A549 (cell line): Measurements from ENCODE around the gene PIM1. TPM values are rescaled to one million over a fixed set of nuclear protein-coding genes. Genes with fewer than 3 reads are reported as not detected.
A peak's percentile ranks its signal among the peaks of the same experiment; 100 is the strongest.
"Not testable (repeated sequence)": the region's sequence is repeated elsewhere in the genome, so short reads cannot be mapped to it uniquely, and the experiment has no call there.

ENCODE experiments used
- ATAC-seq, 2 experiments: fragments of 200-7000 bp in 1 of 2; fragments of >200 bp in 1 of 2; cut with Nextera tagmentation in 1 of 2; cut with Tn5 transposase in 1 of 2; 3 replicates each; pipeline versions ENCODE4 v1.8.0 to v1.9.1; 2018 to 2020; ENCODE audit warnings: mild to moderate bottlenecking in 1 of 2, moderate library complexity in 1 of 2
- CTCF ChIA-PET: fragments of 300-600 bp; sonication (Branson Sonifier 250); formaldehyde crosslinking; extraction: SDS; loops from one replicate; lab custom pipeline; 2021; ENCODE audit warnings: antibody characterized with exemption, inconsistent platforms; lab: Yijun Ruan, JAX
- POLR2A ChIA-PET: fragments of 350-600 bp; formaldehyde crosslinking; extraction: SDS; loops from one replicate; lab custom pipeline; 2021; ENCODE audit warnings: antibody characterized with exemption, inconsistent platforms; lab: Yijun Ruan, JAX
- DNase-seq, 2 experiments: peaks; one replicate each; pipeline versions ENCODE4 v3.0.0 to v3.0.0-alpha.2; 2011 to 2016; ENCODE audit warnings: low read depth in 1 of 2, low spot score in 1 of 2
- FAIRE-seq: peaks from 2 replicates; lab custom pipeline; 2011; peaks lifted over from hg19 to GRCh38; lab: Jason Lieb, UNC
- H3K27ac ChIP-seq, 2 experiments: fragments of >200 bp; sonication (Bioruptor Twin); formaldehyde crosslinking; 3 replicates each; pipeline ENCODE4 v1.5.1; 2016 to 2017
- H3K4me1 ChIP-seq: fragments of >200 bp; sonication (Bioruptor Twin); formaldehyde crosslinking; 3 replicates; pipeline ENCODE4 v1.6.1; 2016
- H3K4me2 ChIP-seq: fragments of >200 bp; sonication (Bioruptor Twin); formaldehyde crosslinking; 3 replicates; pipeline ENCODE4 v1.6.1; 2016
- H3K4me3 ChIP-seq: fragments of >200 bp; sonication (Bioruptor Twin); formaldehyde crosslinking; 3 replicates; pipeline ENCODE4 v1.5.1; 2016
- H3K9me3 ChIP-seq: fragments of >200 bp; sonication (Bioruptor Twin); formaldehyde crosslinking; 3 replicates; pipeline ENCODE4 v1.6.1; 2016
- CHD2 ChIP-seq: fragments of 150-350 bp; IDR thresholded peaks from 2 replicates; pipeline ENCODE4 v1.6.1; 2014; ENCODE audit warnings: low read length; ENCODE audit not compliant: partially characterized antibody
- CTCF ChIP-seq: fragments of >200 bp; sonication (Bioruptor Twin); formaldehyde crosslinking; IDR thresholded peaks from 3 replicates; pipeline ENCODE4 v1.5.1; 2016
- GATA3 ChIP-seq: IDR thresholded peaks from 2 replicates; pipeline ENCODE4 v1.6.1; 2012; ENCODE audit warnings: borderline replicate concordance
- HEYL ChIP-seq: fragments of 250-450 bp; sonication (Bioruptor Pico); IDR thresholded peaks from 2 replicates; pipeline ENCODE4 v1.8.0; 2021; ENCODE audit warnings: mild to moderate bottlenecking, moderate library complexity
- HOXA7 ChIP-seq: fragments of 250-450 bp; sonication (Bioruptor Pico); IDR thresholded peaks from 2 replicates; pipeline ENCODE4 v1.5.0; 2020; ENCODE audit warnings: mild to moderate bottlenecking, moderate library complexity
- JUNB ChIP-seq: fragments of >200 bp; sonication (Bioruptor Twin); formaldehyde crosslinking; IDR thresholded peaks from 2 replicates; pipeline ENCODE4 v1.6.1; 2016
- KDM1A ChIP-seq: fragments of 200-600 bp; sonication (generic); IDR thresholded peaks from 2 replicates; pipeline ENCODE4 v1.6.1; 2016; ENCODE audit warnings: low read depth, mild to moderate bottlenecking
- KDM5A ChIP-seq: fragments of 200-600 bp; sonication (generic); IDR thresholded peaks from 2 replicates; pipeline ENCODE4 v1.6.1; 2016; ENCODE audit warnings: antibody characterized with exemption, mild to moderate bottlenecking
- PBX3 ChIP-seq: IDR thresholded peaks from 2 replicates; pipeline ENCODE4 v1.6.1; 2012
- POLR2AphosphoS2 ChIP-seq: conservative IDR thresholded peaks from 2 replicates; pipeline ENCODE4 v1.6.1; 2012; ENCODE audit warnings: low read length, improper control_type of control experiment, inconsistent platforms
- RNF2 ChIP-seq: fragments of 200-600 bp; sonication (generic); IDR thresholded peaks from 2 replicates; pipeline ENCODE4 v1.6.1; 2016; ENCODE audit warnings: low read depth, mild to moderate bottlenecking, antibody characterized with exemption, moderate library complexity, borderline replicate concordance
- TP53 ChIP-seq: fragments of 250-450 bp; sonication (Bioruptor Pico); IDR thresholded peaks from 2 replicates; pipeline ENCODE4 v1.5.0; 2021; ENCODE audit warnings: mild to moderate bottlenecking, moderate library complexity
- ZFP36 ChIP-seq: fragments of 450-650 bp; IDR thresholded peaks from 2 replicates; pipeline ENCODE4 v1.6.1; 2014; ENCODE audit warnings: borderline replicate concordance; ENCODE audit not compliant: partially characterized antibody
- ZSCAN20 ChIP-seq: fragments of 250-450 bp; sonication (Bioruptor Pico); IDR thresholded peaks from 2 replicates; pipeline ENCODE4 v1.8.0; 2022; ENCODE audit warnings: mild to moderate bottlenecking, moderate library complexity
- WGBS: methylation state at CpG from one replicate; pipeline ENCODE4 v1.1.6; 2017; ENCODE audit errors: missing lambda C conversion rate; 5-methylcytosine and 5-hydroxymethylcytosine counted together
- polyA plus RNA-seq, 4 experiments: library from polyadenylated mRNA; depleted of rRNA in 3 of 4; stranded (reverse); fragments of >200 nt; fragmentation: RNase III in 1 of 4; extraction: RNeasy Plus Mini Kit Qiagen cat#74134 plus additional on column Dnase treatment in 1 of 4; gene quantifications; 2 replicates in 3 of 4; 3 replicates in 1 of 4; pipeline ENCODE4 v1.2.3, GENCODE V29; 2011 to 2017

PIM1 gene
- polyA plus RNA-seq, 2 of the 4 experiments (the other 2 are of a cell fraction), result 15.4 to 19.0 TPM

- Histone ChIP-seq H3K4me1 (peaks cover 3% of the 10 kb centered on the region), H3K27ac (no peak overlapping the region), H3K4me2 (no peak overlapping the region), H3K4me3 (no peak overlapping the region), H3K9me3 (no peaks in the 10 kb centered on the region)
- DNase-seq (no peak), FAIRE-seq (no peak), ATAC-seq (peak; percentile 11 to 16; a peak in 4 of 6 replicates)
- 96% methylated on average over 8 of the region's 8 CpGs for WGBS
- no peak for TF ChIP-seq ZSCAN20 (CRISPR knock-in tag)
- TF ChIP-seq RNF2, result no peak
- TF ChIP-seq PBX3, result no peak
- POLR2A ChIA-PET, result no interaction called here
- CTCF ChIA-PET, result interaction anchor here (0.7 to 18.4 kb wide), 7 partner anchors 23 to 352 kb away, joined by 3 to 449 read pairs (median 5); no protein-coding TSS in a partner anchor
Measured at GRCh38 chr6:37177935-37178517, 8.1 kb downstream of the PIM1 start.

- H3K4me2 ChIP-seq, result no peak overlapping the region
- H3K27ac ChIP-seq, result no peak overlapping the region
- H3K4me3 ChIP-seq, result no peak overlapping the region
- POLR2A ChIA-PET, result no interaction called here
- no peak for ATAC-seq
- H3K4me1 ChIP-seq, result no peaks in the 10 kb centered on the region
- no peak for FAIRE-seq
- no peak for DNase-seq
- 86% methylated on average over 2 of the region's 2 CpGs for WGBS
- TF ChIP-seq ZFP36, result peak; percentile 17
- TF ChIP-seq JUNB, result no peak
- TF ChIP-seq KDM1A, result no peak
- no peak for TF ChIP-seq KDM5A
- no peak for TF ChIP-seq TP53 (CRISPR knock-in tag)
- TF ChIP-seq HEYL, result no peak
- no peak for TF ChIP-seq CHD2
- TF ChIP-seq CTCF, result no peak
- no peaks in the 10 kb centered on the region for H3K9me3 ChIP-seq
- CTCF ChIA-PET, result interaction anchor here (1.2 to 18.4 kb wide), 5 partner anchors 8 to 160 kb away, joined by 3 to 449 read pairs (median 29); no protein-coding TSS in a partner anchor
Measured at GRCh38 chr6:37180075-37180474, 10.1 kb downstream of the PIM1 start.

GRCh38 chr6:37180610-37181009 is 10.7 kb downstream of the PIM1 start:
- WGBS, result 86% methylated on average over 4 of the region's 4 CpGs

GRCh38 chr6:37182736-37183590 is 13.0 kb downstream of the PIM1 start:
- Histone ChIP-seq H3K27ac (no peak overlapping the region), H3K4me2 (no peak overlapping the region), H3K4me1 (no peaks in the 10 kb centered on the region), H3K9me3 (no peaks in the 10 kb centered on the region), H3K4me3 (no peak overlapping the region)
- CTCF ChIA-PET, result interaction anchor here (1.4 to 18.4 kb wide), 4 partner anchors 11 to 164 kb away, joined by 4 to 449 read pairs (median 128); no protein-coding TSS in a partner anchor
- ATAC-seq (no peak), FAIRE-seq (no peak)
- POLR2A ChIA-PET, result no interaction called here
- 85% methylated on average over 7 of the region's 8 CpGs for WGBS
- TF ChIP-seq GATA3, result no peak
- TF ChIP-seq HOXA7 (CRISPR knock-in tag), result no peak
- no peak for TF ChIP-seq ZSCAN20 (CRISPR knock-in tag)
- TF ChIP-seq POLR2AphosphoS2, result no peak
- TF ChIP-seq, all 56 proteins: peak for 0
- DNase-seq, result no peak

More at GRCh38 chr6:37180610-37181009, 10.7 kb downstream of the PIM1 start:
- FAIRE-seq, H3K4me2 ChIP-seq, H3K4me1 ChIP-seq, DNase-seq, POLR2A ChIA-PET, ATAC-seq, H3K27ac ChIP-seq, H3K9me3 ChIP-seq, H3K4me3 ChIP-seq: not testable (repeated sequence)
- CTCF ChIA-PET, result interaction anchor here (0.6 to 18.4 kb wide), 7 partner anchors 8 to 160 kb away, joined by 3 to 449 read pairs (median 8); no protein-coding TSS in a partner anchor

GRCh38 chr6:37185949-37186720 is 16.2 kb downstream of the PIM1 start:
- 61% methylated on average over 6 of the region's 6 CpGs for WGBS
- H3K4me1 ChIP-seq, H3K9me3 ChIP-seq, POLR2A ChIA-PET, H3K27ac ChIP-seq, H3K4me3 ChIP-seq, H3K4me2 ChIP-seq, ATAC-seq, FAIRE-seq, DNase-seq: not testable (repeated sequence)
- CTCF ChIA-PET, result interaction anchor here (0.6 to 1.8 kb wide), 6 partner anchors 17 to 168 kb away, joined by 3 to 7 read pairs (median 4); no protein-coding TSS in a partner anchor
